GM23338 (cell line): ENCODE results near the gene TRIM52. TPM values are rescaled to one million over a fixed set of nuclear protein-coding genes. Genes with fewer than 3 reads are reported as not detected.

Experiments used
- ATAC-seq: fragments of 200-7000 bp; cut with Tn5 transposase; 3 replicates; pipeline ENCODE4 v1.9.1; 2020
- DNase-seq: peaks from one replicate; pipeline ENCODE4 v3.0.0-alpha.2; 2015; ENCODE audit warnings: low spot score
- H2AFZ ChIP-seq: fragments of 200-600 bp; sonication (generic); 2 replicates; pipeline ENCODE4 v1.8.0; 2016; ENCODE audit warnings: antibody characterized with exemption, mild to moderate bottlenecking, moderate library complexity
- H3F3A ChIP-seq: fragments of 200-600 bp; sonication (generic); replicated peaks from 2 replicates; pipeline ENCODE4 v1.8.0; 2017; ENCODE audit warnings: antibody characterized with exemption, mixed run types, low read depth
- H3K27ac ChIP-seq: fragments of 200-600 bp; sonication (generic); 2 replicates; pipeline ENCODE4 v1.6.1; 2016; ENCODE audit warnings: low read depth
- H3K27me3 ChIP-seq: fragments of 200-600 bp; sonication (generic); 2 replicates; pipeline ENCODE4 v1.8.0; 2016; ENCODE audit warnings: mild to moderate bottlenecking, mixed run types, moderate library complexity; ENCODE audit not compliant: insufficient read depth
- H3K36me3 ChIP-seq: fragments of 200-600 bp; sonication (generic); 2 replicates; pipeline ENCODE4 v1.8.0; 2016; ENCODE audit warnings: mild to moderate bottlenecking; ENCODE audit not compliant: insufficient read depth
- H3K4me1 ChIP-seq: fragments of 200-600 bp; sonication (generic); 2 replicates; pipeline ENCODE4 v1.8.0; 2016; ENCODE audit warnings: mild to moderate bottlenecking, moderate library complexity; ENCODE audit not compliant: insufficient read depth
- H3K4me2 ChIP-seq: fragments of 200-600 bp; sonication (generic); 2 replicates; pipeline ENCODE4 v1.7.1; 2017; ENCODE audit warnings: mixed run types
- H3K4me3 ChIP-seq: fragments of 200-600 bp; sonication (generic); 2 replicates; pipeline ENCODE4 v1.6.1; 2016; ENCODE audit warnings: mixed run types
- H3K79me2 ChIP-seq: fragments of 200-600 bp; sonication (generic); replicated peaks from 2 replicates; pipeline ENCODE4 v1.8.0; 2017; ENCODE audit warnings: mild to moderate bottlenecking; ENCODE audit not compliant: insufficient read depth
- H3K9me2 ChIP-seq: fragments of 200-600 bp; sonication (generic); 2 replicates; pipeline ENCODE4 v1.8.0; 2017; ENCODE audit not compliant: insufficient read depth
- H4K20me1 ChIP-seq: fragments of 200-600 bp; sonication (generic); replicated peaks from 2 replicates; pipeline ENCODE4 v1.8.0; 2017; ENCODE audit warnings: mild to moderate bottlenecking; ENCODE audit not compliant: insufficient read depth
- H3K27ac Mint-ChIP-seq: 2 replicates; pipeline ENCODE4 v1.8.0; 2020; ENCODE audit warnings: inconsistent platforms, mild to moderate bottlenecking, moderate library complexity, mixed read lengths
- H3K27me3 Mint-ChIP-seq: 3 replicates; pipeline ENCODE4 v1.8.0; 2022; ENCODE audit warnings: low read depth, mild to moderate bottlenecking, moderate library complexity, mixed read lengths, inconsistent platforms; ENCODE audit not compliant: insufficient read depth, poor library complexity
- H3K36me3 Mint-ChIP-seq: 3 replicates; pipeline ENCODE4 v1.8.0; 2021; ENCODE audit warnings: low read depth, mild to moderate bottlenecking, inconsistent platforms, moderate library complexity, mixed read lengths
- H3K4me1 Mint-ChIP-seq: 3 replicates; pipeline ENCODE4 v1.8.0; 2020; ENCODE audit warnings: mild to moderate bottlenecking, inconsistent platforms, mixed read lengths
- H3K4me3 Mint-ChIP-seq: 3 replicates; pipeline ENCODE4 v1.8.0; 2021; ENCODE audit warnings: moderate library complexity, mild to moderate bottlenecking, inconsistent platforms, mixed read lengths
- H3K9me3 Mint-ChIP-seq: 3 replicates; pipeline ENCODE4 v1.8.0; 2020; ENCODE audit warnings: moderate library complexity, mild to moderate bottlenecking, inconsistent platforms, mixed read lengths
- CREB1 ChIP-seq: fragments of 250-450 bp; sonication (Bioruptor Pico); IDR thresholded peaks from 2 replicates; pipeline ENCODE4 v1.5.0; 2020; ENCODE audit warnings: low read depth, mild to moderate bottlenecking, moderate library complexity
- EZH2 ChIP-seq: fragments of 200-600 bp; sonication (generic); IDR thresholded peaks from one replicate; pipeline ENCODE4 v1.8.0; 2017; ENCODE audit warnings: antibody characterized with exemption, mild to moderate bottlenecking, low read depth; ENCODE audit not compliant: unreplicated experiment
- EZH2phosphoT487 ChIP-seq: fragments of 200-600 bp; sonication (generic); IDR thresholded peaks from one replicate; pipeline ENCODE4 v1.8.1; 2018; ENCODE audit warnings: antibody characterized with exemption; ENCODE audit not compliant: unreplicated experiment
- JUNB ChIP-seq: IDR thresholded peaks from one replicate; pipeline ENCODE4 v1.6.1; 2016; ENCODE audit warnings: antibody characterized with exemption; ENCODE audit not compliant: unreplicated experiment
- NANOG ChIP-seq: IDR thresholded peaks from 2 replicates; pipeline ENCODE4 v1.6.1; 2016; ENCODE audit warnings: antibody characterized with exemption, borderline replicate concordance
- POLR2AphosphoS5 ChIP-seq: IDR thresholded peaks from 2 replicates; pipeline ENCODE4 v1.6.1; 2016; ENCODE audit warnings: antibody characterized with exemption, low read depth
- STAT1 ChIP-seq: IDR thresholded peaks from one replicate; pipeline ENCODE4 v1.6.1; 2016; ENCODE audit warnings: antibody characterized with exemption; ENCODE audit not compliant: unreplicated experiment
- ZNF114 ChIP-seq: fragments of 250-450 bp; sonication (Bioruptor Pico); IDR thresholded peaks from 2 replicates; pipeline ENCODE4 v1.5.0; 2020; ENCODE audit warnings: mild to moderate bottlenecking, moderate library complexity
- ZNF331 ChIP-seq: fragments of 250-450 bp; sonication (Bioruptor Pico); IDR thresholded peaks from 2 replicates; pipeline ENCODE4 v1.5.0; 2020; ENCODE audit warnings: low read depth, mild to moderate bottlenecking, moderate library complexity
- polyA plus RNA-seq: library from polyadenylated mRNA; unstranded; fragments of >200 nt; fragmentation: Nextera tagmentation; extraction: Ambion mirVana; gene quantifications from 2 replicates; pipeline ENCODE4 v1.2.1, GENCODE V29; 2016
- total RNA-seq: library from RNA; depleted of rRNA; stranded (reverse); fragments of >200 nt; shearing (Covaris generic); gene quantifications from 2 replicates; pipeline ENCODE4 v1.2.3, GENCODE V29; 2014
- TF ChIP-seq, protein P1 (sequence below): IDR thresholded peaks from 2 replicates; pipeline ENCODE4 v1.6.1; 2016; ENCODE audit warnings: antibody characterized with exemption
- TF ChIP-seq, protein P2 (sequence below), 2 experiments: fragments of 200-600 bp in 1 of 2; sonication (generic) in 1 of 2; conservative IDR thresholded peaks; 2 replicates each; pipeline versions ENCODE4 v1.5.1 to v1.6.1; 2016 to 2017; ENCODE audit warnings: antibody characterized with exemption in 2 of 2, low read depth in 2 of 2, mild to moderate bottlenecking in 2 of 2, moderate library complexity in 1 of 2
- TF ChIP-seq, protein P3 (sequence below): IDR thresholded peaks from one replicate; pipeline ENCODE4 v1.6.1; 2018; ENCODE audit warnings: antibody characterized with exemption; ENCODE audit not compliant: unreplicated experiment

TRIM52 gene
- total and polyA plus RNA-seq, 2 experiments from 2014 or later: 6.2 to 8.1 TPM

DNA sequence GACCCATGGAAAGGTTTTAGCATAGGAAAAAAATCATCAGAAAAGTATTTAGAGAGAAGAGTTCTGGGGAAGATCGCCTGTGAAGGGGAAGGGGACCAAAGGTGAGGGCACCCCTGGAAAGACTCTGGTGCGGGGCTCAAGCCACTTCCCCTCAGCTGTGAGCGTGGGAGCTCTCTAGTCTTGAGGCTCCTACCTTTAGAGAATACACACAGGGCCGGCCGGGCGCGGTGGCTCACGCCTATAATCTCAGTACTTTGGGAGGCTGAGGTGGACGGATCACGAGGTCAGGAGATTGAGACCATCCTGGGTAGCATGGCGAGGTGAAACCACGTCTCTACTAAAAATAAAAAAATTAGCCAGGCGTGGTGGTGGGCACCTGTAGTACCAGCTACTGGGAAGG lies 30.9 kb downstream of the TRIM52 start:
- H3K4me3 Mint-ChIP-seq: no peak overlapping the region; the same call in 2 of the 3 replicates
- no peak for DNase-seq
- H3K4me1 Mint-ChIP-seq: peaks cover 5% of the 10 kb centered on the region; the same call in 2 of the 3 replicates
- Histone ChIP-seq H3K79me2 (peaks cover 17% of the 10 kb centered on the region), H3K27me3 (no peaks in the 10 kb centered on the region), H3K4me2 (no peak overlapping the region), H3K4me3 (no peak overlapping the region), H3K4me1 (no peaks in the 10 kb centered on the region; the same call in 1 of the 2 replicates), H3K27ac (no peak overlapping the region), H2AFZ (no peak overlapping the region), H3K9me2 (no peaks in the 10 kb centered on the region), H4K20me1 (no peaks in the 10 kb centered on the region; the same call in 1 of the 2 replicates), H3K36me3 (peaks cover 14% of the 10 kb centered on the region), H3F3A (peaks cover 6% of the 10 kb centered on the region; the same call in 1 of the 2 replicates)
- TF ChIP-seq CREB1 (no peak), JUNB (no peak), EZH2 (no peak)
- no peak overlapping the region; the same call in 1 of the 2 replicates for H3K27ac Mint-ChIP-seq
- H3K9me3 Mint-ChIP-seq: peaks cover 4% of the 10 kb centered on the region; the same call in 1 of the 3 replicates
- peaks cover 18% of the 10 kb centered on the region for H3K27me3 Mint-ChIP-seq
- peaks cover 46% of the 10 kb centered on the region for H3K36me3 Mint-ChIP-seq
- ATAC-seq: no peak

DNA sequence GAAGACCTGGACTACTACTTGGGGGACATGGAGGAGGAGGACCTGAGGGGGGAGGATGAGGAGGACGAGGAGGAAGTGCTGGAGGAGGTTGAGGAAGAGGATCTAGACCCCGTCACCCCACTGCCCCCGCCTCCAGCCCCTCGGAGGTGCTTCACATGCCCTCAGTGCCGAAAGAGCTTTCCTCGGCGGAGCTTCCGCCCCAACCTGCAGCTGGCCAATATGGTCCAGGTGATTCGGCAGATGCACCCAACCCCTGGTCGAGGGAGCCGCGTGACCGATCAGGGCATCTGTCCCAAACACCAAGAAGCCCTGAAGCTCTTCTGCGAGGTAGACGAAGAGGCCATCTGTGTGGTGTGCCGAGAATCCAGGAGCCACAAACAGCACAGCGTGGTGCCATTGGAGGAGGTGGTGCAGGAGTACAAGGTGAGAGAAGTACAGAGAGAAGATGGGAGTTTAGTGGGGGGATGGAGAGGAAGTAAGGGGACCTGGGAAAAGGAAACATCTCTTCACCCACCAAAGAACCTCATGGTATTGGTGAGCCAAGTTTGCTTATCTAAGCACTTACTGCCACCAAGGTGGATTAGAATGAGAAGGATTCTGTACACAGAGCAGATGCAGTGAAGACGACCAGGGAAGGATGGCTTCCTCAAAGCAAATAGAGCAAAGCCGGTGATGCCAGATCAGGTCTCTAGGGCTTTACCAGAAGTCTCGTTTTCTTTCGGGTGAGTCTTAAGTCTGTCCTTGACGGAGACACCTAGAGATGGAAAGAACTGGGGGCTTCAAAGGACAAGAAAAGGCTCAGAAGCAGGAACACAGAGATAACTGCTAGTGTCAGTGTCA lies 36.3 kb downstream of the TRIM52 start:
- H3K9me2 ChIP-seq: no peaks in the 10 kb centered on the region
- no peak overlapping the region for H2AFZ ChIP-seq
- peaks cover 4% of the 10 kb centered on the region; the same call in 1 of the 2 replicates for H3F3A ChIP-seq
- H3K27me3 ChIP-seq: no peaks in the 10 kb centered on the region
- no peak overlapping the region for H3K27ac ChIP-seq
- H3K79me2 ChIP-seq: peaks cover 25% of the 10 kb centered on the region
- H4K20me1 ChIP-seq: no peaks in the 10 kb centered on the region; the same call in 1 of the 2 replicates
- H3K36me3 ChIP-seq: peaks cover 14% of the 10 kb centered on the region
- peak overlapping the region; percentile 82 for H3K4me2 ChIP-seq
- Mint-ChIP-seq H3K9me3 (peaks cover 10% of the 10 kb centered on the region), H3K27me3 (peaks cover 41% of the 10 kb centered on the region), H3K4me3 (peak overlapping the region; percentile 99), H3K27ac (peak overlapping the region; percentile 97), H3K36me3 (peaks cover 20% of the 10 kb centered on the region), H3K4me1 (peaks cover 17% of the 10 kb centered on the region)
- DNase-seq: no peak
- peak overlapping the region; percentile 66 for H3K4me3 ChIP-seq
- H3K4me1 ChIP-seq: peaks cover 10% of the 10 kb centered on the region; the same call in 1 of the 2 replicates
- no peak for ATAC-seq
- TF ChIP-seq EZH2phosphoT487: no peak
- TF ChIP-seq NANOG: no peak
- TF ChIP-seq EZH2: no peak
- no peak for TF ChIP-seq ZNF331
- TF ChIP-seq ZNF114 (CRISPR knock-in tag): no peak
- TF ChIP-seq, protein P1, sequence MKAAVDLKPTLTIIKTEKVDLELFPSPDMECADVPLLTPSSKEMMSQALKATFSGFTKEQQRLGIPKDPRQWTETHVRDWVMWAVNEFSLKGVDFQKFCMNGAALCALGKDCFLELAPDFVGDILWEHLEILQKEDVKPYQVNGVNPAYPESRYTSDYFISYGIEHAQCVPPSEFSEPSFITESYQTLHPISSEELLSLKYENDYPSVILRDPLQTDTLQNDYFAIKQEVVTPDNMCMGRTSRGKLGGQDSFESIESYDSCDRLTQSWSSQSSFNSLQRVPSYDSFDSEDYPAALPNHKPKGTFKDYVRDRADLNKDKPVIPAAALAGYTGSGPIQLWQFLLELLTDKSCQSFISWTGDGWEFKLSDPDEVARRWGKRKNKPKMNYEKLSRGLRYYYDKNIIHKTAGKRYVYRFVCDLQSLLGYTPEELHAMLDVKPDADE: no peak
- TF ChIP-seq, protein P2, sequence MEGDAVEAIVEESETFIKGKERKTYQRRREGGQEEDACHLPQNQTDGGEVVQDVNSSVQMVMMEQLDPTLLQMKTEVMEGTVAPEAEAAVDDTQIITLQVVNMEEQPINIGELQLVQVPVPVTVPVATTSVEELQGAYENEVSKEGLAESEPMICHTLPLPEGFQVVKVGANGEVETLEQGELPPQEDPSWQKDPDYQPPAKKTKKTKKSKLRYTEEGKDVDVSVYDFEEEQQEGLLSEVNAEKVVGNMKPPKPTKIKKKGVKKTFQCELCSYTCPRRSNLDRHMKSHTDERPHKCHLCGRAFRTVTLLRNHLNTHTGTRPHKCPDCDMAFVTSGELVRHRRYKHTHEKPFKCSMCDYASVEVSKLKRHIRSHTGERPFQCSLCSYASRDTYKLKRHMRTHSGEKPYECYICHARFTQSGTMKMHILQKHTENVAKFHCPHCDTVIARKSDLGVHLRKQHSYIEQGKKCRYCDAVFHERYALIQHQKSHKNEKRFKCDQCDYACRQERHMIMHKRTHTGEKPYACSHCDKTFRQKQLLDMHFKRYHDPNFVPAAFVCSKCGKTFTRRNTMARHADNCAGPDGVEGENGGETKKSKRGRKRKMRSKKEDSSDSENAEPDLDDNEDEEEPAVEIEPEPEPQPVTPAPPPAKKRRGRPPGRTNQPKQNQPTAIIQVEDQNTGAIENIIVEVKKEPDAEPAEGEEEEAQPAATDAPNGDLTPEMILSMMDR (conservative IDR thresholded peaks at IDR 0.05; ENCODE audit: low read depth in 2 of 2): no peak
- no peak for TF ChIP-seq JUNB
- no peak for TF ChIP-seq CREB1
- no peak for TF ChIP-seq STAT1
- TF ChIP-seq POLR2AphosphoS5: no peak
- TF ChIP-seq, protein P3, sequence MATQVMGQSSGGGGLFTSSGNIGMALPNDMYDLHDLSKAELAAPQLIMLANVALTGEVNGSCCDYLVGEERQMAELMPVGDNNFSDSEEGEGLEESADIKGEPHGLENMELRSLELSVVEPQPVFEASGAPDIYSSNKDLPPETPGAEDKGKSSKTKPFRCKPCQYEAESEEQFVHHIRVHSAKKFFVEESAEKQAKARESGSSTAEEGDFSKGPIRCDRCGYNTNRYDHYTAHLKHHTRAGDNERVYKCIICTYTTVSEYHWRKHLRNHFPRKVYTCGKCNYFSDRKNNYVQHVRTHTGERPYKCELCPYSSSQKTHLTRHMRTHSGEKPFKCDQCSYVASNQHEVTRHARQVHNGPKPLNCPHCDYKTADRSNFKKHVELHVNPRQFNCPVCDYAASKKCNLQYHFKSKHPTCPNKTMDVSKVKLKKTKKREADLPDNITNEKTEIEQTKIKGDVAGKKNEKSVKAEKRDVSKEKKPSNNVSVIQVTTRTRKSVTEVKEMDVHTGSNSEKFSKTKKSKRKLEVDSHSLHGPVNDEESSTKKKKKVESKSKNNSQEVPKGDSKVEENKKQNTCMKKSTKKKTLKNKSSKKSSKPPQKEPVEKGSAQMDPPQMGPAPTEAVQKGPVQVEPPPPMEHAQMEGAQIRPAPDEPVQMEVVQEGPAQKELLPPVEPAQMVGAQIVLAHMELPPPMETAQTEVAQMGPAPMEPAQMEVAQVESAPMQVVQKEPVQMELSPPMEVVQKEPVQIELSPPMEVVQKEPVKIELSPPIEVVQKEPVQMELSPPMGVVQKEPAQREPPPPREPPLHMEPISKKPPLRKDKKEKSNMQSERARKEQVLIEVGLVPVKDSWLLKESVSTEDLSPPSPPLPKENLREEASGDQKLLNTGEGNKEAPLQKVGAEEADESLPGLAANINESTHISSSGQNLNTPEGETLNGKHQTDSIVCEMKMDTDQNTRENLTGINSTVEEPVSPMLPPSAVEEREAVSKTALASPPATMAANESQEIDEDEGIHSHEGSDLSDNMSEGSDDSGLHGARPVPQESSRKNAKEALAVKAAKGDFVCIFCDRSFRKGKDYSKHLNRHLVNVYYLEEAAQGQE: no peak
